CD4-positive, alpha-beta T cell treated with Interleukin-12 subunit alpha and Interleukin-12 subunit beta, for 1 hour (primary cell): ENCODE measurements around the gene CTSG.
"Not testable (repeated sequence)": the region's sequence is repeated elsewhere in the genome, so short reads cannot be mapped to it uniquely, and the experiment has no call there.

Experiments used
- DNase-seq: peaks from one replicate; pipeline ENCODE4 v3.0.0-alpha.2; 2020

Gene CTSG

GRCh38 chr14:24576182-24576581 lies at the start of gene CTSG:
Gene CTSG (minus strand): TSS chr14:24576250. CDS start chr14:24576223, 27 bp downstream.
- no peak for DNase-seq

GRCh38 chr14:24613747-24614146 lies 37.7 kb upstream of the CTSG start:
- DNase-seq, result no peak

- no peak for DNase-seq
Measured at GRCh38 chr14:24613241-24613640, 37.2 kb upstream of the CTSG start.

DNA sequence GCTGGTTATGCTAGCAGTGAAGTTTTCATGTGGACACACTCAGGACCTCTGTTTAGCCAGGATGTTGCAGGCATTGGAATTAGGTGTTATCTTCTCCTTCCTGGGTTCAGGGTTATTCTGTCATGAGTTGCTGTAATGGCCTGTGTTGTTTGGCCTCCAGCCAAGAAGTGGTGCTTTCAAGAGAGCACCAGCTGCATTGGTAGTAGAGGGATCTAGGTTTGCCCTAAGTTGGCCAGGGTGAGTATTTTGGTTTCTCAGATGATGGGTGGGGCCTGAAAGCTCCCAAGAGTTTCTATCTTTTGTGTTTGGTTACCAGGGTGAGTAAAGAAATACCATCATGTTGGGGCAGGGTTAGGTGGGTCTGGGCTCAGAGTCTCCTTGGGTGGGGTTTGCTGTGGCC lies 36.1 kb upstream of the CTSG start:
- DNase-seq, result peak; percentile 33

- peak; percentile 49 for DNase-seq
Measured at GRCh38 chr14:24609655-24610344, 33.8 kb upstream of the CTSG start, which contains the start of gene GZMH. Gene GZMH (minus strand): TSS chr14:24609685. CDS start chr14:24609613, 72 bp downstream.

- DNase-seq, result no peak
Measured at GRCh38 chr14:24607635-24608514, 31.8 kb upstream of the CTSG start.

GRCh38 chr14:24607081-24607480 lies 31.0 kb upstream of the CTSG start:
- no peak for DNase-seq

GRCh38 chr14:24606297-24606696 lies 30.2 kb upstream of the CTSG start:
- no peak for DNase-seq

DNA sequence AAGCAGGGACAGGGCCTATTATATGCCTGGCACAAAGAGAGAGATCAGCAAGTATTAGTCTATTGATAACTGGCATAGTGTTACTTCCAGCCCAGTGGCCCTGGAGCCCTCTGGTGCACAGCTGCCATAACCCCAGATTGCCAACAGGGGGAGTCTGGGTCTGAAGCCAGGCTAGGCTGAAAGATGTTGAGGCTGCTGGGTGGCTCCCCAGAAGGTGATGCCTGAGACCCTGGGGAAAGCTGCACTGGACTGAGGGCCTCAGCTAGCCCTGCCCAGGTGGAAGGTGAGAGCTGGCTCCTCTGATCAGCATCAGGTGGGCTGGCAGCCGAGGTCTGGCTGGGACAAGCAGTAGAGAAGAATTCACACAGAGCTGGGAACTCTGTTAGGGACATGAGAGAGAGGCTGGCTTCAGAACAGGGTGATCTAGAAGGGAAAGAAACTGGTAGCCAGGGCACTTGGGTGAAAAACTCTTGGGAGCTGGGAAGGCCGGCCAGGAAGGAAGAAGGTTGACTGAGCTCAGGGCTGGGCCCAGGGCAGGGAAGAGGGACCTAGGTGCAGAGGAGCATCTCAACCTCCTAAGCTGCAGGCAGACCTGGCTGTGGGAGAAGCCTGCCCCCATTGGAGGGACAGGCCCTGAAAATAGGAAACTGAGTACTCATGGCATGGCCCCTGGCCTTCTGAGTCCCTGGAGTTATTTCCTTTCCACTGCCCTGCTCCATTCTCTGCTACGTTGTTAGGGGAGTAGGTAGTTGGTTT lies 29.6 kb upstream of the CTSG start:
- peak; percentile 73 for DNase-seq

GRCh38 chr14:24597403-24597802 lies 21.4 kb upstream of the CTSG start:
- DNase-seq, result no peak

- DNase-seq, result no peak
Measured at GRCh38 chr14:24595073-24595808, 19.2 kb upstream of the CTSG start.

GRCh38 chr14:24591004-24591403 lies 15.0 kb upstream of the CTSG start:
- DNase-seq, result not testable (repeated sequence)

DNA sequence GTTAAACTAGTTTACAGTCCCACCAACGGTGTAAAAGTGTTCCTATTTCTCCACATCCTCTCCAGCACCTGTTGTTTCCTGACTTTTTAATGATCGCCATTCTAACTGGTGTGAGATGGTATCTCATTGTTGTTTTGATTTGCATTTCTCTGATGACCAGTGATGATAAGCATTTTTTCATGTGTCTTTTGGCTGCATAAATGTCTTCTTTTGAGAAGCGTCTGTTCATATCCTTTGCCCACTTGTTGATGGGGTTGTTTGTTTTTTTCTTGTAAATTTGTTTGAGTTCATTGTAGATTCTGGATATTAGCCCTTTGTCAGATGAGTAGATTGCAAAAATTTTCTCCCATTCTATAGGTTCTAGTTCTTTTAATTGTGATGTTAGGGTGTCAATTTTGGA lies 8.4 kb upstream of the CTSG start:
- DNase-seq, result not testable (repeated sequence)

DNA sequence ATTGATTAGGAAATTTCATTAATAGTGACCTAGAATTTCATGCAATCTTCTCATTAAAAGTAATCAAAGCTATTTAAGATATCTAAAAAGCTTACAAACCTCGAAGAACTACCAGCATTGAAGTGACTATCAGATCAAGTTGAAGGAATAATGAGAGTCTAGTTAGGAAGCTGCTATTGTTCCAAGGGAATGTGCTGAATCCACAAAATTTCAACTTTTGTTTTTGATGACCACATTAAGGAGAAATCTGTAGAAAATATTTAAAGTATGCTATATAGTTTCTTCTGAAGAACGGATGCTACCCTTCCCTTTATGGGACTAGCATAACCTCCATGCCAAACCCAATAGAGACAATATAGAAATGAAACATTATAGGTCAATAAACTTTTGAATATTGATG lies 2.5 kb upstream of the CTSG start:
- DNase-seq, result no peak

GRCh38 chr14:24576771-24577170 lies 721 bp upstream of the CTSG start:
- DNase-seq, result no peak

DNA sequence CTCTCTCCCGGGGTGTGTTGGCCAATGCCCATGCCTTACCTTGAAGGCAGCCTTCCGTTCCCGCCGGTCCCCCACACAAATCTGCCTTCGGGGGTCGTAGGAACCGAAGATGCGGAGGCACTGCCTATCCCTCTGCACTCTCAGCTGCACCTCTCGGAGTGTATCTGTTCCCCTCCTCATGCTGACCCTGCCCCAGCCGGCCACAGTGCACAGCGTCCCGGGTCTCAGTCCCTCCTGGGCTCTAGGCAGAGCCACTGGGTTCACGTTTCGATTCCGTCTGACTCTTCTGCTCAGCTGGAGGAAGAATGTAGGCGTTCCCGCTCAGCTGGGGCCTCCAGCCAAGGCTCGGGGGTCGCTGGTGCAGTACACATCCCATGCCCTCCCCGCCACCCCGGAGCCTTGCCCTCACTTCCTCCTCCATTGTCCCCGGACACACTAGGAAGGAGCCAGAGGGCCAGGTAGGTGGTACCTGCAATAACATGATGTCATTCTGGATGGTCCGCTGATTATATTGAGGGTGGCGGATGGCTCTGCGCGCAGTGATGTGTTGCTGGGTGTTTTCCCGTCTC lies 1.8 kb downstream of the CTSG start:
- no peak for DNase-seq

GRCh38 chr14:24566318-24566717 lies 9.7 kb downstream of the CTSG start:
- no peak for DNase-seq

DNA sequence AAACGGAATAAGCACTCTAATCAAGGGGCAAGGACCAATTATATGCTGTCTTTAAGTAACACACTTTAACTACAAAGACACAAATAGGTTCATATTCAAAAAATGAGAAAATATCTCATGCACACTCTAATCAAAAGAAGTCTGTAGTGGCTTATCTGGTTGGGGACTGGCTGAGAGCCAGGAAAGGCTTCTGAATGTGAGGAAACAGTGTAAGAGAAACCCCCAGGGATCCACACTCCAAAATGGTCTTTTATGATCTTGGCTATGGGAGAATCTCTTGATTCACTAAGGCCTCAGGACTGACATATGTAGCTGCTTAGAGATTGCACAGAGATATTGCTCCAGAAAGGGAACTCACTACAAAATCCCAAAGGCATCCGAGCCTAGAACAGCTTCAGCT lies 10.3 kb downstream of the CTSG start:
- DNase-seq, result no peak

GRCh38 chr14:24563505-24563904 lies 12.5 kb downstream of the CTSG start:
- DNase-seq, result no peak

GRCh38 chr14:24556756-24557155 lies 19.3 kb downstream of the CTSG start:
- DNase-seq, result no peak

DNA sequence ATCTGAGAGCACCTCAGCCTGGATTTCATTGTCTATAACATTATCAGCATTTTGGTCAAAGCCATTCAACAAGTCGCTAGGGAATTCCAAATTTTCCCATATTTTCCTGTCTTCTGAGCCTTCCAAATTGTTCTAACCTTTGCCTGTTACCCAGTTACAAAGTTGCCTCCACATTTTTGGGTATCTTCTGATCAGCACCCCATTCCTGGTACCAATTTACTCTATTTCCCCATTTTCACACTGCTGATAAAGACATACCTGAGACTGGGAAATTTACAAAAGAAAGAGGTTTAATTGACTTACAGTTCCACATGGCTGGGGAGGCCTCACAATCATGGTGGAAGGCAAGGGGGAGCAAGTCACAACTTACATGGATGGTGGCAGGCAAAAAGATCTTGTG lies 27.0 kb downstream of the CTSG start:
- DNase-seq, result not testable (repeated sequence)

GRCh38 chr14:24542346-24542936 lies 33.6 kb downstream of the CTSG start:
- no peak for DNase-seq
